Upper lobe of left lung (tissue), 4 donors: ENCODE results near the gene IL4.

Source experiments
- EP300 ChIP-seq, 4 donors: sonication (generic); formaldehyde crosslinking; IDR thresholded peaks; one replicate each; pipeline ENCODE4 v1.5.1; 2017; ENCODE audit warnings: antibody characterized with exemption in 4 of 4, control low read depth in 2 of 4
- POLR2A ChIP-seq, 4 donors: fragments of 450-650 bp; IDR thresholded peaks; one replicate each; pipeline ENCODE4 v1.5.1; 2016 to 2017; ENCODE audit warnings: antibody characterized with exemption in 4 of 4, mild to moderate bottlenecking in 2 of 4
- POLR2AphosphoS5 ChIP-seq, 2 donors: sonication (generic); formaldehyde crosslinking; IDR thresholded peaks; one replicate each; pipeline ENCODE4 v1.5.1; 2017; ENCODE audit warnings: antibody characterized with exemption in 2 of 2
- TF ChIP-seq, protein P1 (sequence below), 6 experiments: fragments of 450-650 bp in 4 of 6; fragments of 200-600 bp in 2 of 6; sonication (generic) in 2 of 6; IDR thresholded peaks; one replicate each; pipeline ENCODE4 v1.5.1; 2016 to 2019; ENCODE audit warnings: antibody characterized with exemption in 6 of 6

DNA sequence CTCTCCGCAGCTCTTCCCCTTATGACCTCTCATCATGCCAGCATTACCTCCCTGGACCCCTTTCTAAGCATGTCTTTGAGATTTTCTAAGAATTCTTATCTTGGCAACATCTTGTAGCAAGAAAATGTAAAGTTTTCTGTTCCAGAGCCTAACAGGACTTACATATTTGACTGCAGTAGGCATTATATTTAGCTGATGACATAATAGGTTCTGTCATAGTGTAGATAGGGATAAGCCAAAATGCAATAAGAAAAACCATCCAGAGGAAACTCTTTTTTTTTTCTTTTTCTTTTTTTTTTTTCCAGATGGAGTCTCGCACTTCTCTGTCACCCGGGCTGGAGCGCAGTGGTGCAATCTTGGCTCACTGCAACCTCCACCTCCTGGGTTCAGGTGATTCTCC lies 36.5 kb upstream of the IL4 start:
- TF ChIP-seq, protein P1, sequence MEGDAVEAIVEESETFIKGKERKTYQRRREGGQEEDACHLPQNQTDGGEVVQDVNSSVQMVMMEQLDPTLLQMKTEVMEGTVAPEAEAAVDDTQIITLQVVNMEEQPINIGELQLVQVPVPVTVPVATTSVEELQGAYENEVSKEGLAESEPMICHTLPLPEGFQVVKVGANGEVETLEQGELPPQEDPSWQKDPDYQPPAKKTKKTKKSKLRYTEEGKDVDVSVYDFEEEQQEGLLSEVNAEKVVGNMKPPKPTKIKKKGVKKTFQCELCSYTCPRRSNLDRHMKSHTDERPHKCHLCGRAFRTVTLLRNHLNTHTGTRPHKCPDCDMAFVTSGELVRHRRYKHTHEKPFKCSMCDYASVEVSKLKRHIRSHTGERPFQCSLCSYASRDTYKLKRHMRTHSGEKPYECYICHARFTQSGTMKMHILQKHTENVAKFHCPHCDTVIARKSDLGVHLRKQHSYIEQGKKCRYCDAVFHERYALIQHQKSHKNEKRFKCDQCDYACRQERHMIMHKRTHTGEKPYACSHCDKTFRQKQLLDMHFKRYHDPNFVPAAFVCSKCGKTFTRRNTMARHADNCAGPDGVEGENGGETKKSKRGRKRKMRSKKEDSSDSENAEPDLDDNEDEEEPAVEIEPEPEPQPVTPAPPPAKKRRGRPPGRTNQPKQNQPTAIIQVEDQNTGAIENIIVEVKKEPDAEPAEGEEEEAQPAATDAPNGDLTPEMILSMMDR (IDR thresholded peaks at IDR 0.05): no peak
- TF ChIP-seq EP300 (IDR thresholded peaks at IDR 0.05): no peak
- TF ChIP-seq POLR2AphosphoS5 (IDR thresholded peaks at IDR 0.05): no peak
- no peak for TF ChIP-seq POLR2A (IDR thresholded peaks at IDR 0.05)
